ENCODE results near the gene SLC8A1. TPM values are rescaled to one million over a fixed set of nuclear protein-coding genes. Genes with fewer than 3 reads are reported as not detected.

Gene SLC8A1
- total and polyA plus RNA-seq, 8 donors = 0.31 to 105 (median 14.0) TPM

- H3K36me3 ChIP-seq = no peaks in the 10 kb centered on the region
- H3K4me3 ChIP-seq = no peak overlapping the region
- H3K27ac ChIP-seq = no peak overlapping the region
- intact Hi-C loops (cut with DNase I; ENCODE audit: low total_unique reads) = no loop called here
- H3K9me3 ChIP-seq = no peaks in the 10 kb centered on the region
- no peaks in the 10 kb centered on the region for H3K4me1 ChIP-seq
- TF ChIP-seq EP300 (IDR thresholded peaks at IDR 0.05) = no peak
- TF ChIP-seq POLR2A (IDR thresholded peaks at IDR 0.05) = no peak
- TF ChIP-seq POLR2AphosphoS5 (IDR thresholded peaks at IDR 0.05) = no peak
- no peak for TF ChIP-seq CTCF (IDR thresholded peaks at IDR 0.05)
- DNase-seq = no peak
- WGBS, 5 donors = 85 to 100% (median 92%) methylated on average over 2 of the region's 2 CpGs
- H3K27me3 ChIP-seq = no peaks in the 10 kb centered on the region
Measured at GRCh38 chr2:40299781-40300180, 152.1 kb downstream of the SLC8A1 start.

- intact Hi-C loops (cut with DNase I; ENCODE audit: low total_unique reads) = no loop called here
- Histone ChIP-seq H3K27me3 (no peaks in the 10 kb centered on the region), H3K9me3 (no peaks in the 10 kb centered on the region), H3K27ac (no peak overlapping the region), H3K36me3 (no peaks in the 10 kb centered on the region), H3K4me1 (no peaks in the 10 kb centered on the region), H3K4me3 (no peak overlapping the region)
- DNase-seq = no peak
- TF ChIP-seq POLR2A (IDR thresholded peaks at IDR 0.05) (no peak), POLR2AphosphoS5 (IDR thresholded peaks at IDR 0.05) (no peak), CTCF (IDR thresholded peaks at IDR 0.05) (no peak), EP300 (IDR thresholded peaks at IDR 0.05) (no peak)
- 49 to 82% (median 74%) methylated on average over 1 of the region's 1 CpG for WGBS, 5 donors
Measured at GRCh38 chr2:40299173-40299572, 152.7 kb downstream of the SLC8A1 start.

- Histone ChIP-seq H3K9me3 (no peaks in the 10 kb centered on the region), H3K27me3 (no peaks in the 10 kb centered on the region), H3K4me1 (no peaks in the 10 kb centered on the region), H3K4me3 (no peak overlapping the region), H3K36me3 (no peaks in the 10 kb centered on the region), H3K27ac (no peak overlapping the region)
- no peak for TF ChIP-seq POLR2A (IDR thresholded peaks at IDR 0.05)
- no peak for TF ChIP-seq POLR2AphosphoS5 (IDR thresholded peaks at IDR 0.05)
- TF ChIP-seq EP300 (IDR thresholded peaks at IDR 0.05) = no peak
- 81 to 95% (median 91%) methylated on average over 3 of the region's 3 CpGs for WGBS, 5 donors
- DNase-seq = no peak
- intact Hi-C loops (cut with DNase I; ENCODE audit: low total_unique reads) = no loop called here
Measured at GRCh38 chr2:40298026-40298425, 153.9 kb downstream of the SLC8A1 start.

GRCh38 chr2:40292291-40292690 is 159.6 kb downstream of the SLC8A1 start:
- intact Hi-C loops (cut with DNase I; ENCODE audit: low total_unique reads) = no loop called here
- WGBS, 5 donors = 89 to 100% (median 93%) methylated on average over 1 of the region's 1 CpG
- DNase-seq = no peak
- no peak overlapping the region for H3K27ac ChIP-seq
- H3K36me3 ChIP-seq = no peaks in the 10 kb centered on the region
- no peaks in the 10 kb centered on the region for H3K27me3 ChIP-seq
- H3K4me3 ChIP-seq = no peak overlapping the region
- TF ChIP-seq EP300 (IDR thresholded peaks at IDR 0.05) (no peak), CTCF (IDR thresholded peaks at IDR 0.05) (no peak), POLR2AphosphoS5 (IDR thresholded peaks at IDR 0.05) (no peak), POLR2A (IDR thresholded peaks at IDR 0.05) (no peak)
- no peaks in the 10 kb centered on the region for H3K9me3 ChIP-seq
- peaks cover 0 to 4% (median 0%) of the 10 kb centered on the region in 4 donors for H3K4me1 ChIP-seq

GRCh38 chr2:40289771-40290404 is 162.0 kb downstream of the SLC8A1 start:
- peak overlapping the region in 1 of 4 donors; percentile 10 for H3K4me3 ChIP-seq
- TF ChIP-seq POLR2AphosphoS5 (IDR thresholded peaks at IDR 0.05) = no peak
- no peak for TF ChIP-seq EP300 (IDR thresholded peaks at IDR 0.05)
- TF ChIP-seq POLR2A (IDR thresholded peaks at IDR 0.05) = no peak
- no peak for TF ChIP-seq CTCF (IDR thresholded peaks at IDR 0.05)
- WGBS, 5 donors = 68 to 82% (median 72%) methylated on average over 7 of the region's 7 CpGs
- no peak overlapping the region for H3K27ac ChIP-seq
- H3K9me3 ChIP-seq = no peaks in the 10 kb centered on the region
- no peak for DNase-seq
- intact Hi-C loops (cut with DNase I; ENCODE audit: low total_unique reads) = no loop called here
- H3K4me1 ChIP-seq = peaks cover 0 to 9% (median 2%) of the 10 kb centered on the region in 4 donors
- H3K27me3 ChIP-seq = no peaks in the 10 kb centered on the region
- no peaks in the 10 kb centered on the region for H3K36me3 ChIP-seq
